ENCODE measurements around the gene GALNT1.
A peak's percentile ranks its signal among the peaks of the same experiment; 100 is the strongest.

The GALNT1 gene

DNA sequence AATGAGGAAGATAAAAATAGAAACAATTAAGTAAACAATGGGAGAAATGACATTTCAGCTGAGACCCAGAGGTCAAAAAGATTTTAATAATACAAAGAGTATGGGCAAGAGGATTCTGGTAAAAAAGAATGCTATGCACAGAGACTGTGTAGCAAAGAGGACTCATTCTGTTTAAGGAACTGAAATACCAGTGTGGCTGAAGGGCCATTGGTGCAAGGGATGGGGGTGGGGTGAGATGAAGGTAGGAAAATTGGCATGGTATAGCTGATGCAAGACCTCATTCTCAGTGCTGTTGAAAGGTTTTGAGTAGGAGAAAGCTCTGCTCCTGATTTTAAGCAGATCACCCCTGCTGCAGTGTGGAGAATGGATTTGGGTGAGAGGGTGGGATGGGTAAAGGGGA lies 10.8 kb downstream of the GALNT1 start:
- Mint-ChIP-seq H3K27ac (no peak overlapping the region), H3K4me1 (ENCODE audit: low read depth) (peaks cover 8% of the 10 kb centered on the region), H3K36me3 (ENCODE audit: low read depth) (peaks cover 8% of the 10 kb centered on the region), H3K9me3 (peaks cover 14% of the 10 kb centered on the region), H3K27me3 (ENCODE audit: low read depth) (no peaks in the 10 kb centered on the region), H3K4me3 (no peak overlapping the region)
- DNase-seq (ENCODE audit: low spot score) = no peak

DNA sequence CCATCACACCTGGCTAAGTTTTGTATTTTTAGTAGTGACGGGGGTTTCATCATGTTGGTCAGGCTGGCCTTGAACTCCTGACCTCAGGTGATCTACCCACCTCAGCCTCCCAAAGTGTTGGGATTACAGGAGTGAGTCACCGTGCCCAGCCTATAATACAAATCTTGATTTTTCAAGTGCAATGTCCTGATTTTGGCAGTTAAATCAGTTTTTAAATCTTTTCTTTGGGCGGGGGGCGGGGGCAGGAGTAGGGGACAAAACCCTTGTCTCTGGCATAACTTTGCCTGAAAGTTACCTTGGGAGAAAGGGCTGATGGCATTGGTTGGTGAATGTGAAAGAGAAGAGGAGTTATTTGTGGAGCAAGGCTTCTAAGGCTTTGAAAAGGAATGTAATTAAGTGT lies 12.3 kb downstream of the GALNT1 start:
- H3K27me3 Mint-ChIP-seq (ENCODE audit: low read depth) = no peaks in the 10 kb centered on the region
- no peak for DNase-seq (ENCODE audit: low spot score)
- peaks cover 1% of the 10 kb centered on the region for H3K4me1 Mint-ChIP-seq (ENCODE audit: low read depth)
- no peak overlapping the region for H3K4me3 Mint-ChIP-seq
- peaks cover 7% of the 10 kb centered on the region for H3K9me3 Mint-ChIP-seq
- H3K27ac Mint-ChIP-seq = no peak overlapping the region
- no peaks in the 10 kb centered on the region for H3K36me3 Mint-ChIP-seq (ENCODE audit: low read depth)

DNA sequence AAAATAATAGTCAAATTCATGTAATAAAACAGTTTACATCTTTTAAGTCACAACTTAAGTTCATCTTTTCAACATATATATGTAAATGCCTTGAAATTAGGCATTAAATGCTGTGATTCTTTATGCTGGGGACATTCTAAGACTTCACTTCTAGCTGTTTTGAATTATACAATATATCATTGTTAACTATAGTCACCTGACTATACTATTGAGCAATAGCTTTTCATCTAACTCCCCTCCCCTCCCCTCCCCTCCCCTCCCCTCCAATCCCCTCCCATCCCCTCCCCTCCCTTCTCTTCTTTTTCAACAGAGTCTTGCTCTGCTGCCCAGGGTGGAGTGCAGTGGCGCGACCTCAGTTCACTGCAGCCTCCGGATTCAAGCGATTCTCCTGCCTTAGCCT lies 16.2 kb downstream of the GALNT1 start:
- no peak overlapping the region for H3K27ac Mint-ChIP-seq
- no peak overlapping the region for H3K4me3 Mint-ChIP-seq
- peaks cover 18% of the 10 kb centered on the region for H3K36me3 Mint-ChIP-seq (ENCODE audit: low read depth)
- H3K9me3 Mint-ChIP-seq = peaks cover 40% of the 10 kb centered on the region
- no peaks in the 10 kb centered on the region for H3K27me3 Mint-ChIP-seq (ENCODE audit: low read depth)
- DNase-seq (ENCODE audit: low spot score) = no peak
- no peaks in the 10 kb centered on the region for H3K4me1 Mint-ChIP-seq (ENCODE audit: low read depth)

DNA sequence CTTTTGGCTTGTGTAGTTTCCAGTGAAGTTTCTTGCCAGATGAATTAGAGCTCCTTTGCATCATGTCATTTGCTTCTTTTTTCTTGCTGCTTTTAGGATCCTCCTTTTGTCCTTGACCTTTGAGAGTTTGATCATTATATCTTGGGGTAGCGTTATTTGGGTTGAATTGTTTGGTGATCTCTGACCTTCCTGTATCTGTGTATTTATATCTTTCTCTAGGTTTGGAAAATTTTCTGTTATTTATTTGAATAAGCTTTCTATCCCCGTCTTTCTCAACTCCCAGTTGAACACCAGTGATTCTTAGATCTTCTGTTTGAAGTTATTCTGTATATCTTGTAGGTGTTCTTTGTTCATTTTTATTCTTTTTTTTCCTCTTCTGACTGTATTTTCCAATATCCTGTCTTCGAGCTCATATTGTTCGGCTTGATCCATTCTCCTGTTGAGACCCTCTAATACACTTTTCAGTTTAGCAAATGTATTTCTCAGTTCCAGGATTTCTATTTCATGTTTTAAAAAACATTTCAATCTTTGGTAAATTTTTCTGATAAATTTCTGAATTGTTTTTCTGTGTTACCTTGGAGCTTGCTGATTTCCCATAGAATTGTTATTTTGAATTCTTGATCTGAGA lies 20.8 kb downstream of the GALNT1 start:
- H3K36me3 Mint-ChIP-seq (ENCODE audit: low read depth) = peaks cover 28% of the 10 kb centered on the region
- peaks cover 54% of the 10 kb centered on the region for H3K9me3 Mint-ChIP-seq
- no peak overlapping the region for H3K27ac Mint-ChIP-seq
- no peak overlapping the region for H3K4me3 Mint-ChIP-seq
- DNase-seq (ENCODE audit: low spot score) = no peak
- H3K27me3 Mint-ChIP-seq (ENCODE audit: low read depth) = no peaks in the 10 kb centered on the region
- H3K4me1 Mint-ChIP-seq (ENCODE audit: low read depth) = peaks cover 7% of the 10 kb centered on the region

DNA sequence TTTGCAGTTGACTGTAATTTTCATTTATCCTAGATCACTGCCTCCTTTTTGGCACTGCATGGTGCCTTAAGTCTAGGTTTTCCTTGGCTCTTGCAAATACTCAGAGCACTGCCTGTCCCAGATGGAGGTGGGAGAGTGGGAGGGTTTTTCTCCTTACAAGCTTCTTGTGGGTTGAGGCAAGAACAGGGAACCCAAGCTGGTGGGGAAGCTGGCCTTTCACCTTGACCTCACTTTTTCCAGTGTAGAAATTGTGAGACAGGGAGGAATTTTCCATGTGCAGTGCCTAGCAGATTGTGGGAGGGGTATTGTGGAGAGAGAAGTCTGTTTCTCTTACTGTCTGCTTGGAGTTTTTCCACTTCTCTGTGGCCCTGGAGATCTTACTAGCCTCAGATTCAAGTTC lies 21.5 kb downstream of the GALNT1 start:
- no peaks in the 10 kb centered on the region for H3K27me3 Mint-ChIP-seq (ENCODE audit: low read depth)
- H3K9me3 Mint-ChIP-seq = peaks cover 54% of the 10 kb centered on the region
- H3K27ac Mint-ChIP-seq = no peak overlapping the region
- H3K36me3 Mint-ChIP-seq (ENCODE audit: low read depth) = peaks cover 28% of the 10 kb centered on the region
- H3K4me3 Mint-ChIP-seq = no peak overlapping the region
- no peak for DNase-seq (ENCODE audit: low spot score)
- peaks cover 7% of the 10 kb centered on the region for H3K4me1 Mint-ChIP-seq (ENCODE audit: low read depth)

DNA sequence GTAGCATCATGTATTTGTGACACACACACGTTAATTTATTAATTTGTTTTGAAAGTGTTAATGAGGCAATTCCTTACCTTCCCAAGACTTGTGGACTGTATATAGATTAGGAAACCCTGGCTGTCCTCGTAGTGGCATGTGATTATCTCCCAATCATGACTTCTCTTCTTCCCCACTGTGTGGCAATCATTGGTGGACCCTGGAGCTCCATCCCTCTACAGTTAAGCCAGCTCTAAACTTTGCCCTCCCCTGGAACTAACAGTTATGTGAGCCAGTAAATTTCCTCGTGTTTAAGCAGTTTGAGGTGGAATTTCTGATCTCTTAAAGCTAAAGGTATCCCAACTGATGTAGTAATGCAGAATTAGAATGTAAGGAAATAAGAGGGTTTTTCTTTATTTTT lies 22.0 kb downstream of the GALNT1 start:
- peaks cover 28% of the 10 kb centered on the region for H3K36me3 Mint-ChIP-seq (ENCODE audit: low read depth)
- no peak overlapping the region for H3K4me3 Mint-ChIP-seq
- DNase-seq (ENCODE audit: low spot score) = no peak
- peaks cover 50% of the 10 kb centered on the region for H3K9me3 Mint-ChIP-seq
- H3K27me3 Mint-ChIP-seq (ENCODE audit: low read depth) = no peaks in the 10 kb centered on the region
- no peak overlapping the region for H3K27ac Mint-ChIP-seq
- peaks cover 7% of the 10 kb centered on the region for H3K4me1 Mint-ChIP-seq (ENCODE audit: low read depth)

DNA sequence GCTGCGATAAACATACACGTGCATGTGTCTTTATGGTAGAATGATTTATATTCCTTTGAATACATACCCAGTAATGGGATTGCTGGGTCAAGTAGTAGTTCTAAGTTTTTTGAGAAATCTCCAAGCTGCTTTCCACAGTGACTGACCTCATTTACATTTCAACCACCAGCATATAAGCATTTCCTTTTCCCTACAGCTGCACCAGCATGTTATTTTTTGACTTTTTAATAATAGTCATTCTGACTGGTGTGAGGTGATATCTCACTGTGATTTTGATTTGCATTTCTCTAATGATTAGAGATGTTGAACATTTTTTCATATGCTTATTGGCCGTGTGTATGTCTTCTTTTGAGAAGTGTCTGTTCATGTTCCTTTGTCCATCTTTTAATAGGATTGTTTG lies 22.8 kb downstream of the GALNT1 start:
- DNase-seq (ENCODE audit: low spot score) = no peak
- peaks cover 7% of the 10 kb centered on the region for H3K4me1 Mint-ChIP-seq (ENCODE audit: low read depth)
- H3K27ac Mint-ChIP-seq = no peak overlapping the region
- H3K4me3 Mint-ChIP-seq = no peak overlapping the region
- H3K36me3 Mint-ChIP-seq (ENCODE audit: low read depth) = peaks cover 28% of the 10 kb centered on the region
- H3K9me3 Mint-ChIP-seq = peaks cover 47% of the 10 kb centered on the region
- H3K27me3 Mint-ChIP-seq (ENCODE audit: low read depth) = no peaks in the 10 kb centered on the region

DNA sequence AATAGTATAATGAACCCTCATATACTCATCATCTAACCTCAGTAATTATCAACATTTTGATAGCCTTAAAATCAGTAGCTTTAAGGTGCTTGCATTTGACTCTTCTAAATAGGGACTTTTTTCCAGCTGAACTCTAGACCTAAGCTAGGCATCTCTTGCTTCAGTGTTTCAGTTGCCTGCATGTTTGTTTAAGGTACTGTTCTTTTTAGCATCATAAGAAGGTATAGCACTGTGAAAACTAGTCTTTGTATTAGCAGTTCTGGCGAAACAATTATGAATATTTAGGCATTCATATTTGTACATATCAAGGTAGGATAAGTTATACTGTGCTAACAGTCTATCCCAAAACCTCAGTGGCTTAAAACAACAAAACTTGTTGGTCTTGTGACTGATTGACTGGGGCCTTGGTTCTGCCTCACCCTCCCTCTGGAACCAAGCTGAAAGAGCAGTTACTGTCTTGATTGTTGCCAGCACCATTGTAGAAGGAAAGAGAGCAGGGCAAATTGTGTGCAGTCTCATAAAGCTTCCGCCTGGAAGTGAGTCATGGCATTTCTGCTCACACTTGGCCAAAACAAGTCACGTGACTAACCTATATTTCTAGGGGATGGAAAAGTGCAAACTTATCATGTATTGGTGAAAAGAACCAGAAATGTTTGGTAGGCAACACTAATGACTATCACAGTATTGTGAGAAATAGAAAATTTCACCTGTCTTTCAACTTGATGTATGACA lies 24.3 kb downstream of the GALNT1 start:
- H3K9me3 Mint-ChIP-seq = peaks cover 34% of the 10 kb centered on the region
- H3K4me1 Mint-ChIP-seq (ENCODE audit: low read depth) = peaks cover 7% of the 10 kb centered on the region
- DNase-seq (ENCODE audit: low spot score) = no peak
- H3K4me3 Mint-ChIP-seq = no peak overlapping the region
- no peak overlapping the region for H3K27ac Mint-ChIP-seq
- no peaks in the 10 kb centered on the region for H3K27me3 Mint-ChIP-seq (ENCODE audit: low read depth)
- peaks cover 23% of the 10 kb centered on the region for H3K36me3 Mint-ChIP-seq (ENCODE audit: low read depth)

DNA sequence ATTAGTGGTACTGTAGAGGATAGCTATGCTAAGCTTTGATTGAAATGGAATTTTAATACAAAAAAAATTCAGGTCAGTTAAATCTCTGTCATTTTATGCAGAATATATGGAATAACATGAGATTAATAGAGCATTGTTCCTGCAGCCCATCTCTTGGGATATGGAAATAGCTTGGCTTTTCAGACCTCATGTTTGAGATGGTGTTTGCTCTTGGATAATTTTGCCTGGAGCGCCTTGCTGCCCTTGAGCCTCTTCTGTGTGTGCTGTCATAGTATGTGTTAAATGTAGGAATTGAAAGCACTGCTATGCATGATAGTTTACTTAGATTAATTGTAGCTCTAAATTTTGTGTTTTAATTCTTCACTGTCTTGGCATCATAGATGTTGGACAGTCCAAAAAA lies 27.7 kb downstream of the GALNT1 start:
- no peak overlapping the region for H3K27ac Mint-ChIP-seq
- no peaks in the 10 kb centered on the region for H3K9me3 Mint-ChIP-seq
- H3K27me3 Mint-ChIP-seq (ENCODE audit: low read depth) = no peaks in the 10 kb centered on the region
- H3K4me1 Mint-ChIP-seq (ENCODE audit: low read depth) = peaks cover 9% of the 10 kb centered on the region
- DNase-seq (ENCODE audit: low spot score) = no peak
- peaks cover 2% of the 10 kb centered on the region for H3K36me3 Mint-ChIP-seq (ENCODE audit: low read depth)
- no peak overlapping the region for H3K4me3 Mint-ChIP-seq

DNA sequence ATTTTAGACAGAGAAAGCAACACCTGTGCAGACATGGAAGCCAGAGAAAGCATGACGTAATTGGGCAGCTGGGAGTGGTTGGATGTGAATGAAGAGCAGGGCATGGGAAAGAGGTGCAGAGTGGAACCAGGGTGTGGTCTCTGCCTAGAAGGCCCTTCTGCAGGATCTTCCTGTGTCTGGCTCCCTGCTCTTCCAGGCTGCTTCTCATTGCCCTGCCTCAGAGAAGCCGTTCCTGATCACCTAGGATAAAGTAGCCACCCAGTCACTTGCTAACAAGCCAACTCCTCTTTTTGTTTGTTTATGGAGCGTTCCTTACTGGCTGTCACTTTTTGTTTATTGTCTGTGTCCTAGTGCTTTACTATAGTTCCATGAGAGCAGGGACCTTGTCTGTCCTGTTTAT lies 28.5 kb downstream of the GALNT1 start:
- Mint-ChIP-seq H3K27ac (no peak overlapping the region), H3K4me1 (ENCODE audit: low read depth) (peaks cover 9% of the 10 kb centered on the region), H3K9me3 (no peaks in the 10 kb centered on the region), H3K36me3 (ENCODE audit: low read depth) (peaks cover 2% of the 10 kb centered on the region), H3K27me3 (ENCODE audit: low read depth) (no peaks in the 10 kb centered on the region), H3K4me3 (no peak overlapping the region)
- DNase-seq (ENCODE audit: low spot score) = no peak

DNA sequence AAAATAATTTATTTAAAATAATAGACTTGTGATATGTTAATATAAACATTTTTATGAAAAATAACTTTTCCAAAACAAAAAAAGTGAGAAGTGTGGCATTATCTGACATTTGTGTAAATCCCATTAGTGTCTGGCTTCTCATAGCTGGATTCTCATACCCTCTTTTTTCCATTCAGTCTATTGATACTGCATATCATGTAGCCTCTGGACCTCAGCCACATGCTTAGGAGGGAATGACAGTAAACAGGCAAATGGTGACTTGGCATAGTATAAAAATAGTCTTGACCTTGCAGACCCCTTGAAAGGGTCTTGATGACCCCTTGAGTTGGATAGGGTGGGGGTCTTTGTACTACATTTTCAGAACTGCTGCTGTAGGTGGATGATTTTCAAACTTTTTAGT lies 29.2 kb downstream of the GALNT1 start:
- no peak for DNase-seq (ENCODE audit: low spot score)
- Mint-ChIP-seq H3K36me3 (ENCODE audit: low read depth) (peaks cover 2% of the 10 kb centered on the region), H3K4me3 (no peak overlapping the region), H3K9me3 (no peaks in the 10 kb centered on the region), H3K27me3 (ENCODE audit: low read depth) (no peaks in the 10 kb centered on the region), H3K4me1 (ENCODE audit: low read depth) (peaks cover 7% of the 10 kb centered on the region), H3K27ac (no peak overlapping the region)

DNA sequence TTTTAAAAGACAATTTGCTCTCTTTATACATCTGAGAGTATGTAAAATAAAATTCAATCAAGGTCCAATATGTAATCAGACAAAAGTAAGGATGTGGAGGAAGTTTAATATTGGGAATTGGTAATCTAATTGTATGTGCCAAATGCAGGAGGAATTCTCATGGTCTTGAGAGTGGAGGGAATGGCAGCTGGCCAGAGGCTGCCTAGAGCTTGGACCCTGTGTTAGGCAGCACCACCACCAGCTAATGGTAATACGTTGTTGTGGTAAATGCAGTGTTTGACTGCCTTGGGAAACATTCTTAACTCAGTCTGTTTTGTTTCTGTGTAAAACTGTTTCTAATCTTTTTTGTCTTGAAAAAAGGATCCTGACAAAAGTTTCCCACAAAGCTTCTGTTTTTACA lies 30.0 kb downstream of the GALNT1 start:
- Mint-ChIP-seq H3K9me3 (no peaks in the 10 kb centered on the region), H3K27me3 (ENCODE audit: low read depth) (no peaks in the 10 kb centered on the region), H3K36me3 (ENCODE audit: low read depth) (peaks cover 1% of the 10 kb centered on the region), H3K27ac (no peak overlapping the region), H3K4me3 (no peak overlapping the region), H3K4me1 (ENCODE audit: low read depth) (peaks cover 5% of the 10 kb centered on the region)
- no peak for DNase-seq (ENCODE audit: low spot score)

DNA sequence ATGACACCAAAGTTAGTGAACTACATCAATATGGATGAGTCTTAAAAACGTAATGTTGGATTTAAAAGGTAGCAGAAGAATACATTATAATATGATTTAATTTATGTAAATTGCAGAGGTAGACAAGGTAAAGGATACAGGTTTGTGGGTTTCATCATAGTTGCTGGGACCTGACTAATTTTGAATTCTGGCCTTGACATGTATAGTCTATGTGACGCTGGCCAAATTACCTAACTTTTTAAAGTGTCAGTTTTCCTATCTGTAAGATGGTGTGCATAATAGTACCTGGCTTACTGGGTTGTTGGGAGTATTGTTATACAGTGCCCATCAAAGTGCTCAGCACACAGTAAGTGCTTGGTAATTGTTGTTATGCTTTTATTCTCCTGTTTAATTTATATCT lies 34.5 kb downstream of the GALNT1 start:
- DNase-seq (ENCODE audit: low spot score) = no peak
- Mint-ChIP-seq H3K9me3 (no peaks in the 10 kb centered on the region), H3K27ac (no peak overlapping the region), H3K4me3 (no peak overlapping the region), H3K27me3 (ENCODE audit: low read depth) (no peaks in the 10 kb centered on the region), H3K36me3 (ENCODE audit: low read depth) (no peaks in the 10 kb centered on the region), H3K4me1 (ENCODE audit: low read depth) (peaks cover 11% of the 10 kb centered on the region)

DNA sequence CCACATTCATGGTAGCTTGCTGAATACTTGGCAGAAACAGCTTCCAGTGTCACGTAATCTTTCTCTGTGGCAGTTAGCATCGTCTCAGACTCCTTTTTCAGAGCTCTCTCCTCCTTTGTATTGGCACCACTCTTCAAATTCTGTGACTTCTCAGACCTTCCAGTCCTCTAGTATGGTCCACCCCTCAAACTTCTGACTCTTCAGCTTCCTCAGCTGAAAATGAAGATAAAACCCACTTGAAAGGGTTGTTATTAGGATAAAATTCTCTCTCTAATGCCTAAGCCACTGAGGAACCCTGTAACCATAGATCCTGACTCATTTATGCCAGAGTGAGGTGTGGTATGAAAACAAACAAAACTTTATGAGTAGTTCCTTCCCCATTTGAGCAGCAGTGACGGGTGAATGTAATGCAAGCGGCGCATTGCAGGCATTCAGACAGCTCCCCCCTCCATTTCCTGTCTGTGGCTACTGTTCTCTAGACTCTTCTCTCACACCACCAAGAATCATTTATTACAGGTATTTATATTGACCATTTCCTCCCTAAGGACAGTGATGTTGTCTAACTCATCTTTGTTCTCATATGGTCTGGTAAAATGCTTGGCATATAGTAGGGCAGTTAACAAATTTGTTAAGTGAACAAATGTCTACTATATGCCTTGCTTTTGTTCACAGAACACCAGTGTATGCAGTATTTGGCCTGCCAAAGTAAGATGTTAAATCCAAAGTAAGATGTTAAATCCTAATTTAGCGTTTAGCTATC lies 35.3 kb downstream of the GALNT1 start:
- no peak overlapping the region for H3K27ac Mint-ChIP-seq
- H3K9me3 Mint-ChIP-seq = no peaks in the 10 kb centered on the region
- DNase-seq (ENCODE audit: low spot score) = peak; percentile 66
- H3K27me3 Mint-ChIP-seq (ENCODE audit: low read depth) = no peaks in the 10 kb centered on the region
- no peak overlapping the region for H3K4me3 Mint-ChIP-seq
- peaks cover 11% of the 10 kb centered on the region for H3K4me1 Mint-ChIP-seq (ENCODE audit: low read depth)
- H3K36me3 Mint-ChIP-seq (ENCODE audit: low read depth) = no peaks in the 10 kb centered on the region

Measured in T-helper 2 cell treated with Interferon-gamma antibody and Interleukin-4, amounts not matched to agents 5 μg/mL and 100 μg/mL, for 36 hours (primary cell).